ENCODE data around the gene KCNK16. TPM values are rescaled to one million over a fixed set of nuclear protein-coding genes. Genes with fewer than 3 reads are reported as not detected.
"Not testable (repeated sequence)": the region's sequence is repeated elsewhere in the genome, so short reads cannot be mapped to it uniquely, and the experiment has no call there.

The KCNK16 gene
- polyA plus RNA-seq, 3 donors = 5.0 TPM; not detected in 2

GRCh38 chr6:39294133-39294532 lies 28.4 kb downstream of the KCNK16 start:
- 54 to 66% (median 64%) methylated on average over 5 of the region's 5 CpGs for WGBS, 3 donors
- no peak overlapping the region for H3K27ac ChIP-seq (ENCODE audit: low read depth, low read length)

DNA sequence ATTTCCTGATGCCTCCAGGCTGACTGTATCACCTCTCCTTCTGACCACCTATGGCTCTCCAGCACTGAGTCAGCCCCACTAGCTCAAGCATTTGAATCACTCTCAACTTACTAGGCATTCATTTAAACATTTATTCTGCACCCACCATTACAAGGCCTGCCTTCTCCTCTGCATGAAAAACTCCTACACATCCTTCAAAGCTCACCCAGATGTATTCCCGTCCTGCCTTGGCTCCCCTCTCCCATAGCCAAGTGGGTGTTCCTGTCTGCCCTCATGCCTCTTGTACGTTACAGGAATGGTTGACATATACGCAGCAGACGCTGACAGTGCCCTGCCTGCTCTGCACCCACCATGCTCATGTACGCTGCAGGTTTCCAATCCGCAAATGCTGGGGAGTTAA lies 29.9 kb downstream of the KCNK16 start:
- 93 to 95% (median 94%) methylated on average over 6 of the region's 6 CpGs for WGBS, 3 donors
- H3K27ac ChIP-seq (ENCODE audit: low read depth, low read length) = no peak overlapping the region

- WGBS, 3 donors = 73 to 81% (median 81%) methylated on average over 2 of the region's 2 CpGs
- no peak overlapping the region for H3K27ac ChIP-seq (ENCODE audit: low read depth, low read length)
These were observed 33.0 kb downstream of the KCNK16 start for GRCh38 chr6:39289490-39289889.

DNA sequence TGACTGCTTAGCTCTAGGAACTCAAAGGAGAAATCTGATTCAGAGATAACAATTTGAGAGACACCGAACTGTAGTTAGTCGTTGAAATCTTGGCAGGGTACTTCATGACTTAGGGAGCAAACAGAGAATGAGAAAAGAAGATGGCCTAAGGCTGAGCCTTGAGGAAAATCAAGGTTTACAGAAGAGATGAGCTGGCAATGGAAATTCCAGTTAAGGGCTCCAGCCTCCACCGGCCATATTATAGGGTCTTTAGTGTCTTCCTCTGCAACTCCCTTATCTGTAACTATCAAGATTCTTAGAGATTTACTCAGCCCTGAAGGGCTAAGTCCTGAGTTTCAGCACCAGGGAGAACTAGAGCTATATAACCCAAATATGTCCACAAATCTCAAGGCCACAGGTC lies 34.9 kb downstream of the KCNK16 start:
- 82 to 92% (median 91%) methylated on average over 3 of the region's 3 CpGs for WGBS, 3 donors
- no peak overlapping the region for H3K27ac ChIP-seq (ENCODE audit: low read depth, low read length)

DNA sequence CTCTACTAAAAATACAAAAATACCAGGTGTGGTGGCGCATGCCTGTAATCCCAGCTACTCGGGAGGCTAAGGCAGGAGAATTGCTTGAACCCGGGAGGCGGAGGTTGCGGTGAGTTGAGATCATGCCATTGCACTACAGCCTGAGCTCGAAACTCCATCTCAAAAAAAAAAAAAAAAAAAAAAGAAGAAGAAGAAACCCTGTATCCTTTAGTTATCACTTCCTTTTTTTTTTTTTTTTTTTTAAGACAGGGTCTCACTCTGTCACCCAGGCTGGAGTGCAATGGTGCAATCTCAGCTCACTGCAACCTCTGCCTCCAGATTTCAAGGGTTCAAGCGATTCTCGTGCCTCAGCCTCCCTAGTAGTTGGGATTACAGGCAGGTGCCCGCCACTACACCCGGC lies 35.9 kb downstream of the KCNK16 start:
- 67 to 84% (median 75%) methylated on average over 5 to 10 of the region's 10 CpGs for WGBS, 3 donors
- not testable (repeated sequence) for H3K27ac ChIP-seq (ENCODE audit: low read depth, low read length)

- 29 to 64% (median 32%) methylated on average over 2 of the region's 2 CpGs for WGBS, 3 donors
- H3K27ac ChIP-seq (ENCODE audit: low read depth, low read length) = no peak overlapping the region
These were observed 39.7 kb downstream of the KCNK16 start for GRCh38 chr6:39282774-39283173.

DNA sequence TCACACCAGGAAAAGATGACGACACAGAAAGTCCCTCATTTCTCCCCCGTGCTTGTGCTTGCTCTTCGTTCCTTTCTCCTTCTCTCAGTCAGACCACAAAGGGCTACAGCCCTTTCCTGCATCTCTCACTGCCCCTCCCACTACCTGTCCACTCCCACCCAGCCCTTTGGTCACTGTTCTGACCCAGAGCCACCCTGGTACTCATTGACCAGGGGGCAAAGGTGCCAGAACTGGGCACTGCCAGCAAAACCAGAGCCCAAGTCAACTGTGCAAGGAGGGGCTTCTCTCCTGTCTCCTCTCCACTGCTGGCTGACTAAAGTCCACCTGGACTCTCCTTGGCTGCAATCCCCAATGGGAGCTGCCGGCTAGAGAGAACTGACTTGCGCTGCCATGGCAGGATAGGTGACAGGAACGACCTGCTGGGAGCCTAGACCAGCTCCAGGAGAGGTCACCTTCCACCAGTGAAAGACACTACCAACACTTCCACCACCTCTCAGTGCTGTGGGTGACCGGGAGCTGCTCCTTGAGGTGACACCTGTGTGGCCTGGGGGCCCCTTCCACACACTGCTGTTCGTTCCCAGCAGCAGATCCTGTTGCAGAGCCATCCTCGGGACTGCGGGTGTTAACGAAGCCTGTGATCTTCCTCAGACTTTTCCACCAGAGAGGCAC lies 41.1 kb downstream of the KCNK16 start:
- WGBS, 3 donors = 75 to 79% (median 76%) methylated on average over 11 of the region's 11 CpGs
- H3K27ac ChIP-seq (ENCODE audit: low read depth, low read length) = no peak overlapping the region

- WGBS, 3 donors = 35 to 55% (median 42%) methylated on average over 7 to 8 of the region's 8 CpGs
- no peak overlapping the region for H3K27ac ChIP-seq (ENCODE audit: low read depth, low read length)
These were observed 42.2 kb downstream of the KCNK16 start for GRCh38 chr6:39280247-39280731.

GRCh38 chr6:39279539-39279938 lies 43.0 kb downstream of the KCNK16 start:
- H3K27ac ChIP-seq (ENCODE audit: low read depth, low read length) = no peak overlapping the region
- 90 to 93% (median 91%) methylated on average over 6 of the region's 6 CpGs for WGBS, 3 donors

GRCh38 chr6:39276379-39276995 lies 46.0 kb downstream of the KCNK16 start:
- 80 to 91% (median 85%) methylated on average over 3 of the region's 3 CpGs for WGBS, 3 donors
- H3K27ac ChIP-seq (ENCODE audit: low read depth, low read length) = no peak overlapping the region

DNA sequence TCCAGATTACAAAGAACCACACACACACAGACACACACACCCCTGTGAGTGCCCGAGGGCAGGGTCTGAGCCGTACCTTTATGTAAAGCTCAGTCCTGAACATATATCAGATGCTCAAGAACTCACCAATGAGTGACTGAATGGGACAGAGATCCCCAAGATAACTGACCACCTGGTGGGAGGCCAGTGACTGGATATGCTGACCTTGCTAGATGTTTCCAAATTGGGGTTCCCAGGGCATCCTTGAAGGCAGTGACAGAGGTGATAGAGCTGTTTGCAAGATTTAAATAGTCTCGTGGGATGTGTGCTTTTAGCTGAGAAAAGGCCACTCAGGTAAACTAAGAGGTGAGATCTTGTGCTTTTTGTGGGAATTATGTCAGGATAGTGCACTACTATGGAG lies 47.6 kb downstream of the KCNK16 start:
- 81 to 87% (median 83%) methylated on average over 3 of the region's 3 CpGs for WGBS, 3 donors
- no peak overlapping the region for H3K27ac ChIP-seq (ENCODE audit: low read depth, low read length)

DNA sequence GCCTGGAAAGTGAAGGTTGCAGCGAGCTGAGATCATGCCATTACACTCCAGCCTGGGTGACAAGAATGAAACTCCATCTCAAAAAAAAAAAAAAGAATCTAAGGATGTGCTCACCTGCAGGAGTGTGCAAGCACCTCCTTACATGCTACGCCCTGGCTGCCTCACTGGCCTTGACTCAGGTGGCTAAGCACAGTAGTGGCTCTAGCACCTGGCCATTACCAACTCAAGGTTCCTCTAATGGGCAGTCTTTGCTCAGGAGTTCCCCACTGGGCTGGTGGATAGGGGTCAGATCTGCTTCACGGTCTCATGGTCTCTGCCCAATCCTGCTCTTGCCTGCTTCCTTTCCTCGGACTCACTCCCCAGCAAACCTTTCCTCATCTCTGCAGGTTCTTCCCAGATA lies 48.0 kb downstream of the KCNK16 start:
- 67 to 77% (median 68%) methylated on average over 4 of the region's 4 CpGs for WGBS, 3 donors
- H3K27ac ChIP-seq (ENCODE audit: low read depth, low read length) = no peak overlapping the region

DNA sequence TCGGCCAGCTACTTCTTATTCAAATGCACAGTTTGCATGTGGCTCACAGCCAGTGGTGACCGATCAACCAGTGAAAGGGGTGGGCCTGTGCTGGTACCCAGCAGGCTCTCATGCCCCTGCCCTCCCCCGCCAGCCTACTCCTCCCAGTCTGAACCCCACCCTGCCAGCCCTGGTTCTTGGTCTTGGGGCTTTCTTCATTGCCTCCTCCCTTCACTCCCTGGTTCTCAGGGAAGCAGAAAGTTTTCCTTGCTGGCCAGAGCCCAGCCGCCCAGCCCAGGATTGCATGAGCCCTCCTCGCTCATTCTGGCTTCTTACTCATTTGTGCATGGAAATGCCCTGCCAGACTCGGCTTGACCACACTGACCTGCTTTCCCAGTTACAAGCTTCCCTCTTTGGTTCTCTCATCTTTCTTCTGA lies 49.1 kb downstream of the KCNK16 start:
- H3K27ac ChIP-seq (ENCODE audit: low read depth, low read length) = no peak overlapping the region
- WGBS, 3 donors = 47 to 63% (median 62%) methylated on average over 6 of the region's 6 CpGs

- 71 to 93% (median 92%) methylated on average over 1 of the region's 1 CpG for WGBS, 3 donors
- no peak overlapping the region for H3K27ac ChIP-seq (ENCODE audit: low read depth, low read length)
These were observed 52.5 kb downstream of the KCNK16 start for GRCh38 chr6:39269961-39270360.

- no peak overlapping the region for H3K27ac ChIP-seq (ENCODE audit: low read depth, low read length)
- 79 to 89% (median 82%) methylated on average over 3 of the region's 3 CpGs for WGBS, 3 donors
These were observed 53.8 kb downstream of the KCNK16 start for GRCh38 chr6:39268721-39269120.

GRCh38 chr6:39268171-39268570 lies 54.3 kb downstream of the KCNK16 start:
- H3K27ac ChIP-seq (ENCODE audit: low read depth, low read length) = no peak overlapping the region
- 76 to 80% (median 80%) methylated on average over 7 of the region's 7 CpGs for WGBS, 3 donors

GRCh38 chr6:39266782-39267355 lies 55.6 kb downstream of the KCNK16 start:
- 76 to 91% (median 88%) methylated on average over 5 of the region's 5 CpGs for WGBS, 3 donors

GRCh38 chr6:39266375-39266774 lies 56.1 kb downstream of the KCNK16 start:
- 75 to 93% (median 92%) methylated on average over 2 of the region's 2 CpGs for WGBS, 3 donors

More at GRCh38 chr6:39266782-39267355, 55.6 kb downstream of the KCNK16 start:
- no peak overlapping the region for H3K27ac ChIP-seq (ENCODE audit: low read depth, low read length)

More at GRCh38 chr6:39266375-39266774, 56.1 kb downstream of the KCNK16 start:
- no peak overlapping the region for H3K27ac ChIP-seq (ENCODE audit: low read depth, low read length)

Data from adipose tissue (tissue), 3 donors.